GM12865 (cell line): Measurements from ENCODE around the gene FAT1.

ENCODE experiments used
- DNase-seq: peaks from one replicate; pipeline ENCODE4 v3.0.0; 2010; ENCODE audit warnings: low read depth
- H3K4me3 ChIP-seq: 2 replicates; pipeline ENCODE4 v1.5.1; 2011; ENCODE audit warnings: mild to moderate bottlenecking, low read depth, low read length, control low read depth
- CTCF ChIP-seq: IDR thresholded peaks from 2 replicates; pipeline ENCODE4 v1.5.1; 2011; ENCODE audit warnings: low read length, control low read depth, low read depth, inconsistent platforms; ENCODE audit not compliant: insufficient read depth; ENCODE audit errors: missing control alignments

FAT1 gene

GRCh38 chr4:186586205-186586604 is 137.5 kb downstream of the FAT1 start:
- no peak overlapping the region for H3K4me3 ChIP-seq
- no peak for DNase-seq
- no peak for TF ChIP-seq CTCF

- TF ChIP-seq CTCF = no peak
- DNase-seq = no peak
- no peak overlapping the region for H3K4me3 ChIP-seq
Measured at GRCh38 chr4:186584912-186585311, 138.7 kb downstream of the FAT1 start.

GRCh38 chr4:186581421-186581820 is 142.2 kb downstream of the FAT1 start:
- no peak for DNase-seq
- TF ChIP-seq CTCF = no peak

GRCh38 chr4:186580669-186581068 is 143.0 kb downstream of the FAT1 start:
- TF ChIP-seq CTCF = no peak
- no peak overlapping the region for H3K4me3 ChIP-seq
- DNase-seq = no peak

More at GRCh38 chr4:186581421-186581820, 142.2 kb downstream of the FAT1 start:
- no peak overlapping the region for H3K4me3 ChIP-seq

- no peak for TF ChIP-seq CTCF
- no peak for DNase-seq
- no peak overlapping the region for H3K4me3 ChIP-seq
Measured at GRCh38 chr4:186570193-186570996, 153.3 kb downstream of the FAT1 start.

GRCh38 chr4:186569533-186570192 is 154.0 kb downstream of the FAT1 start:
- no peak overlapping the region for H3K4me3 ChIP-seq

More at GRCh38 chr4:186569533-186570192, 154.0 kb downstream of the FAT1 start:
- no peak for TF ChIP-seq CTCF
- DNase-seq = no peak
